Ectodermal cell (in vitro differentiated cells): ENCODE data around the gene SIGLEC11.

Source experiments
- H3K27ac ChIP-seq: 2 replicates; pipeline ENCODE4 v1.7.0; 2013; ENCODE audit warnings: mild to moderate bottlenecking, low read depth, low read length; ENCODE audit not compliant: insufficient read depth, poor library complexity, severe bottlenecking
- H3K27me3 ChIP-seq: 2 replicates; pipeline ENCODE4 v1.7.0; 2013; ENCODE audit warnings: mild to moderate bottlenecking, low read length; ENCODE audit not compliant: insufficient read depth, control insufficient read depth, poor library complexity, severe bottlenecking
- H3K36me3 ChIP-seq: one replicate; pipeline ENCODE4 v1.7.0; 2013; ENCODE audit warnings: low read length; ENCODE audit not compliant: control insufficient read depth, insufficient read depth
- H3K4me1 ChIP-seq: one replicate; pipeline ENCODE4 v1.7.0; 2013; ENCODE audit warnings: low read length; ENCODE audit not compliant: control insufficient read depth, insufficient read depth
- H3K4me3 ChIP-seq: 2 replicates; pipeline ENCODE4 v1.7.0; 2013; ENCODE audit warnings: low read depth, low read length, control low read depth; ENCODE audit not compliant: insufficient read depth
- H3K9me3 ChIP-seq: 2 replicates; pipeline ENCODE4 v1.7.0; 2013; ENCODE audit warnings: mild to moderate bottlenecking, low read length, moderate library complexity; ENCODE audit not compliant: control insufficient read depth
- WGBS, 2 experiments: methylation state at CpG; one replicate each; pipeline ENCODE4 v1.1.7; 2013; ENCODE audit warnings: missing lambda C conversion rate in 2 of 2; 5-methylcytosine and 5-hydroxymethylcytosine counted together

SIGLEC11 gene

GRCh38 chr19:49906879-49907564 lies 54.0 kb downstream of the SIGLEC11 start:
- 93 to 95% methylated on average over 16 of the region's 16 CpGs for WGBS, 2 experiments
- no peaks in the 10 kb centered on the region for H3K9me3 ChIP-seq
- H3K4me1 ChIP-seq, result no peaks in the 10 kb centered on the region
- no peaks in the 10 kb centered on the region for H3K27me3 ChIP-seq
- peaks cover 35% of the 10 kb centered on the region for H3K36me3 ChIP-seq
- no peak overlapping the region for H3K27ac ChIP-seq
- no peak overlapping the region for H3K4me3 ChIP-seq

- Histone ChIP-seq H3K4me3 (no peak overlapping the region), H3K4me1 (no peaks in the 10 kb centered on the region), H3K36me3 (peaks cover 28% of the 10 kb centered on the region), H3K9me3 (no peaks in the 10 kb centered on the region), H3K27me3 (no peaks in the 10 kb centered on the region), H3K27ac (no peak overlapping the region)
- 92 to 93% methylated on average over 6 of the region's 6 CpGs for WGBS, 2 experiments
Observed at GRCh38 chr19:49904136-49904535, 56.8 kb downstream of the SIGLEC11 start.
